Endothelial cell (in vitro differentiated cells): ENCODE data around the gene TTC33. TPM values are rescaled to one million over a fixed set of nuclear protein-coding genes. Genes with fewer than 3 reads are reported as not detected.

Experiments used
- DNase-seq: peaks from one replicate; pipeline ENCODE4 v3.0.0; 2021; ENCODE audit warnings: low spot score
- H3K27ac Mint-ChIP-seq: one replicate; pipeline ENCODE4 v1.8.0; 2021; ENCODE audit warnings: mixed read lengths, inconsistent platforms; ENCODE audit not compliant: unreplicated experiment
- H3K27me3 Mint-ChIP-seq: one replicate; pipeline ENCODE4 v1.8.0; 2021; ENCODE audit warnings: mild to moderate bottlenecking, moderate library complexity, mixed read lengths, inconsistent platforms; ENCODE audit not compliant: unreplicated experiment
- H3K36me3 Mint-ChIP-seq: one replicate; pipeline ENCODE4 v1.8.0; 2021; ENCODE audit warnings: mild to moderate bottlenecking, low read depth, mixed read lengths, inconsistent platforms; ENCODE audit not compliant: unreplicated experiment
- H3K4me1 Mint-ChIP-seq: one replicate; pipeline ENCODE4 v1.8.0; 2021; ENCODE audit warnings: mild to moderate bottlenecking, mixed read lengths, inconsistent platforms; ENCODE audit not compliant: unreplicated experiment
- H3K4me3 Mint-ChIP-seq: one replicate; pipeline ENCODE4 v1.8.0; 2021; ENCODE audit warnings: mild to moderate bottlenecking, mixed read lengths, inconsistent platforms; ENCODE audit not compliant: unreplicated experiment
- H3K9me3 Mint-ChIP-seq: one replicate; pipeline ENCODE4 v1.8.0; 2021; ENCODE audit warnings: mixed read lengths, inconsistent platforms; ENCODE audit not compliant: unreplicated experiment
- CTCF ChIP-seq: fragments of 200-600 bp; sonication (generic); IDR thresholded peaks from one replicate; pipeline ENCODE4 v1.5.0; 2021; ENCODE audit warnings: antibody characterized with exemption; ENCODE audit not compliant: unreplicated experiment
- total RNA-seq: library from RNA; stranded (reverse); fragmentation: NEBNext Ultra II Directional; extraction: Animal tissue kit (Norgen Biotek cat#: 25700); gene quantifications from one replicate; pipeline ENCODE4 v1.2.1, GENCODE V29; 2021; ENCODE audit not compliant: unreplicated experiment

TTC33 gene
- total RNA-seq, 1 donor from 2014 or later = 8.6 TPM

GRCh38 chr5:40746703-40747102 is 9.1 kb downstream of the TTC33 start:
- H3K27ac Mint-ChIP-seq = no peak overlapping the region
- H3K4me3 Mint-ChIP-seq = no peak overlapping the region
- H3K4me1 Mint-ChIP-seq = peaks cover 3% of the 10 kb centered on the region
- peaks cover 1% of the 10 kb centered on the region for H3K27me3 Mint-ChIP-seq
- DNase-seq = no peak
- H3K36me3 Mint-ChIP-seq = peaks cover 11% of the 10 kb centered on the region
- H3K9me3 Mint-ChIP-seq = no peaks in the 10 kb centered on the region
- TF ChIP-seq CTCF = no peak

GRCh38 chr5:40743771-40744170 is 12.0 kb downstream of the TTC33 start:
- peaks cover 3% of the 10 kb centered on the region for H3K4me1 Mint-ChIP-seq
- no peaks in the 10 kb centered on the region for H3K9me3 Mint-ChIP-seq
- DNase-seq = no peak
- H3K27ac Mint-ChIP-seq = no peak overlapping the region
- no peak for TF ChIP-seq CTCF
- peaks cover 3% of the 10 kb centered on the region for H3K27me3 Mint-ChIP-seq
- no peak overlapping the region for H3K4me3 Mint-ChIP-seq
- H3K36me3 Mint-ChIP-seq = peaks cover 19% of the 10 kb centered on the region

GRCh38 chr5:40738502-40738901 is 17.3 kb downstream of the TTC33 start:
- H3K36me3 Mint-ChIP-seq = peaks cover 19% of the 10 kb centered on the region
- H3K4me3 Mint-ChIP-seq = no peak overlapping the region
- H3K27me3 Mint-ChIP-seq = peaks cover 2% of the 10 kb centered on the region
- peaks cover 13% of the 10 kb centered on the region for H3K4me1 Mint-ChIP-seq
- TF ChIP-seq CTCF = no peak
- no peak overlapping the region for H3K27ac Mint-ChIP-seq
- no peaks in the 10 kb centered on the region for H3K9me3 Mint-ChIP-seq
- DNase-seq = no peak

GRCh38 chr5:40736103-40736875 is 19.5 kb downstream of the TTC33 start:
- no peak overlapping the region for H3K27ac Mint-ChIP-seq

More at GRCh38 chr5:40736103-40736875, 19.5 kb downstream of the TTC33 start:
- H3K4me1 Mint-ChIP-seq = peaks cover 18% of the 10 kb centered on the region
- H3K4me3 Mint-ChIP-seq = no peak overlapping the region
- DNase-seq = peak; percentile 20
- H3K36me3 Mint-ChIP-seq = peaks cover 20% of the 10 kb centered on the region
- no peaks in the 10 kb centered on the region for H3K9me3 Mint-ChIP-seq
- H3K27me3 Mint-ChIP-seq = peaks cover 2% of the 10 kb centered on the region
- TF ChIP-seq CTCF = peak; percentile 57
